ENCODE data around the gene IQSEC1. TPM values are rescaled to one million over a fixed set of nuclear protein-coding genes. Genes with fewer than 3 reads are reported as not detected.

Gene IQSEC1
- total RNA-seq, 1 donor from 2014 or later: 211 TPM

GRCh38 chr3:13004376-13004775 is 68.9 kb downstream of the IQSEC1 start:
- Mint-ChIP-seq H3K4me1 (ENCODE audit: low read depth, unreplicated experiment) (peaks cover 41% of the 10 kb centered on the region), H3K36me3 (ENCODE audit: unreplicated experiment) (no peaks in the 10 kb centered on the region), H3K27me3 (ENCODE audit: unreplicated experiment) (peaks cover 11% of the 10 kb centered on the region), H3K27ac (ENCODE audit: unreplicated experiment) (peak overlapping the region; percentile 59), H3K4me3 (ENCODE audit: unreplicated experiment) (no peak overlapping the region), H3K9me3 (ENCODE audit: unreplicated experiment) (peaks cover 9% of the 10 kb centered on the region)
- DNase-seq: no peak
- TF ChIP-seq CTCF (IDR thresholded peaks at IDR 0.05; ENCODE audit: partially characterized antibody, unreplicated experiment): no peak

- no peak overlapping the region for H3K27ac Mint-ChIP-seq (ENCODE audit: unreplicated experiment)
- H3K27me3 Mint-ChIP-seq (ENCODE audit: unreplicated experiment): peaks cover 11% of the 10 kb centered on the region
- H3K36me3 Mint-ChIP-seq (ENCODE audit: unreplicated experiment): no peaks in the 10 kb centered on the region
Observed at GRCh38 chr3:13003608-13004007, 69.6 kb downstream of the IQSEC1 start.

GRCh38 chr3:13002398-13003124 is 70.7 kb downstream of the IQSEC1 start:
- Mint-ChIP-seq H3K9me3 (ENCODE audit: unreplicated experiment) (peaks cover 10% of the 10 kb centered on the region), H3K27me3 (ENCODE audit: unreplicated experiment) (peaks cover 7% of the 10 kb centered on the region), H3K4me1 (ENCODE audit: low read depth, unreplicated experiment) (peaks cover 28% of the 10 kb centered on the region), H3K36me3 (ENCODE audit: unreplicated experiment) (no peaks in the 10 kb centered on the region), H3K4me3 (ENCODE audit: unreplicated experiment) (no peak overlapping the region), H3K27ac (ENCODE audit: unreplicated experiment) (peak overlapping the region; percentile 28)
- no peak for TF ChIP-seq CTCF (IDR thresholded peaks at IDR 0.05; ENCODE audit: partially characterized antibody, unreplicated experiment)
- no peak for DNase-seq

More at GRCh38 chr3:13003608-13004007, 69.6 kb downstream of the IQSEC1 start:
- peaks cover 37% of the 10 kb centered on the region for H3K4me1 Mint-ChIP-seq (ENCODE audit: low read depth, unreplicated experiment)
- no peak for DNase-seq
- H3K9me3 Mint-ChIP-seq (ENCODE audit: unreplicated experiment): peaks cover 10% of the 10 kb centered on the region
- TF ChIP-seq CTCF (IDR thresholded peaks at IDR 0.05; ENCODE audit: partially characterized antibody, unreplicated experiment): no peak
- no peak overlapping the region for H3K4me3 Mint-ChIP-seq (ENCODE audit: unreplicated experiment)

- peaks cover 14% of the 10 kb centered on the region for H3K9me3 Mint-ChIP-seq (ENCODE audit: unreplicated experiment)
- peaks cover 5% of the 10 kb centered on the region for H3K27me3 Mint-ChIP-seq (ENCODE audit: unreplicated experiment)
- H3K4me1 Mint-ChIP-seq (ENCODE audit: low read depth, unreplicated experiment): peaks cover 28% of the 10 kb centered on the region
- no peak overlapping the region for H3K4me3 Mint-ChIP-seq (ENCODE audit: unreplicated experiment)
- H3K36me3 Mint-ChIP-seq (ENCODE audit: unreplicated experiment): no peaks in the 10 kb centered on the region
- no peak overlapping the region for H3K27ac Mint-ChIP-seq (ENCODE audit: unreplicated experiment)
- DNase-seq: no peak
- TF ChIP-seq CTCF (IDR thresholded peaks at IDR 0.05; ENCODE audit: partially characterized antibody, unreplicated experiment): no peak
Observed at GRCh38 chr3:12999147-13000140, 73.8 kb downstream of the IQSEC1 start.

Data from glutamatergic neuron (in vitro differentiated cells).